Activated CD4-positive, alpha-beta T cell treated with anti-CD3 and anti-CD28 coated beads, Interleukin-10, Interleukin-2, amounts not matched to agents 100 ng/mL and 50 ng/mL, durations not matched to agents 16 hours and 8 hours (primary cell): ENCODE results near the gene ANKRD22.
"Not testable (repeated sequence)": the region's sequence is repeated elsewhere in the genome, so short reads cannot be mapped to it uniquely, and the experiment has no call there.

Experiments used
- DNase-seq: peaks from one replicate; pipeline ENCODE4 v3.0.0-alpha.2; 2020

ANKRD22 gene

DNA sequence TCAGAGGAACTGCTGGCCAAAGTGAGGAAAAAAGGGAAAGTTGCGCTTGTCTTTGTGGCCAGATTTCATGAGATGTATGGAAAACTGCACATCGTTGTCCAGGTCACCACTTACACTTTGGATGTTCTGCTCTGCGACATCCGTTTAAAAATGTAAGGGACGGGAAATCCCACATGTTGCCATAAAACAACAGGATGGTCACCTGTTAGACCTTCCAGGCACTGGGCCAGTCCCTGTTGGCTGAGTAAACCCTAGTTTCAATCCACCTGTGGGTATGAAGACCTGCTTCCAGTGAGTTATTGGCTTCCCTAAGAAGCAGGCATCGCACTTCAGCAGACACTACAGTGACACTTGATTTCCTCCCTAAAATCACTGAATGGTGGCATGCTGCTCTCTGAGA, 25.7 kb upstream of the ANKRD22 start:
- no peak for DNase-seq

DNA sequence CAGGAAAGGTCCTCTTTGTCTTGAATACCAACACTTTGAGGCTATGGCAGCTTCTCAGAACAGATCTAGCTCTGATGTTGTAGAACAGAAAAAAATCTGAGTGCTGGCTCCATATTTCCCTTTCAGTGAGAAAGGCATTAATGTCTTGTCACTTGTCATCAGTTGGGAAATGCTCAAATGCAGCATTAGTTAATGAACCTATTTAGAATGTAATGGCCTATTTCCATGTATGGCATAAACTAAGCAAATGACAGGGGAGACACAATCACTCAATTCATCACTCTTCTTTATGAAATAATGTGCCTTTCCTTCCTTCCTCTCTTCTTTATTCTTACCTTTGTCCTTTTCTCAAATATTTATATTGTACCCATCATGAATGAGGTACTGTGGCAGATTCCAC, 23.4 kb upstream of the ANKRD22 start:
- no peak for DNase-seq

DNA sequence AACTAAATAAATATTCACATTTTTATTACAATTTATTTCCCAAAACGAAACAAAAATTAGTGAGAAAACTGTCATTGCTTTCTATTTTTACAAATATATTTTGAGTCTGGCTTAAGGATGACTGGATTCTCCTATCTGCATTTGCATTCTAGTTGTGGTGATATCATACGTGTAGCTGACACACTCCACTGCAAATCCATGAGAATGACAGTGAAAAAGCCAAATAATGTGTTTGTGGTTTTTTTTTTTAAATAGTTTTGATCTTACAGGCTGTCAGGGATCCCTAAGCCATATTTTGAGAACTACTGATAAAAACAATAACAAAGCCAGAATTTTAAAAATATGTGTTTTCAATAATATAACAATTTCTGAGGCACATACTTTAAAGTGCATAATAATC, 22.6 kb upstream of the ANKRD22 start:
- DNase-seq: no peak

GRCh38 chr10:88873757-88874156, 22.1 kb upstream of the ANKRD22 start:
- DNase-seq: no peak

DNA sequence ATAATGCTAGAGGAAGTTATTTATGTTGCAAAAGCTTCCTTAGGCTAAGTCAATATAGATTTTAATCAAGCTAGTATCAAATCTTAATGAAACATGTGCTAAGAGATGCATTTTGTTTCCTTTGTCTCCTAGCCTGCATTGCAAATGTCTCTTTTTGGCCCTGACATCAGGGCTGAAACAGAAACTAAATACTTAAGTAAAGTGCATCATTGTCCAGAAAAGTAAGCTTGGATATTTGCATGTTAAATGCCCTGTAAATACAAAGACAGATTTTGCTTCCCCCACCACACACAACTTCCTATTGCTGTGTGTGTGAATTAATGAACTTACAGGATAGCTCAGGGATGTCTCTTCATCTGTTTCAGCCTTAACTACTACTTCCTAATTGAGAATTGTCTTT, 18.4 kb upstream of the ANKRD22 start:
- no peak for DNase-seq

DNA sequence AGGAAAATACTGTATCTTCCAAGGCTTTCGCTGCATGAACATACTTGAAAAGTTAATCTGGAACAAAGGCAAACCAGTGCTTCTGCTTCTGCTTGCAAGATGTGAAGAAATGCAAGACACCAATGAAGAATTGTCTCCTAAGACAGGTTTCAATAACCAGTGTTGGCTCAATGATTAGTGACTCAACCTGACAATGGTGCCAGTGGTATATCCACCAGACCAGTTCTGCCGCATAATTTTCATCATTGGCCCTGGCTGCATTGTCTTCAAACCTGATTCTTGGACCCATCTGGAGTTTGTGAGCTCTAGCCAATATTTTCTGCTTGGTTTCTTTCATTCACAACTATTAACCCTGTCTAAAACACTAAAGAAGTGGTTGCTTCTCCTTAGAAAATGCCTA, 14.8 kb upstream of the ANKRD22 start:
- no peak for DNase-seq

- DNase-seq: no peak
Observed at GRCh38 chr10:88865281-88865876, 13.7 kb upstream of the ANKRD22 start.

DNA sequence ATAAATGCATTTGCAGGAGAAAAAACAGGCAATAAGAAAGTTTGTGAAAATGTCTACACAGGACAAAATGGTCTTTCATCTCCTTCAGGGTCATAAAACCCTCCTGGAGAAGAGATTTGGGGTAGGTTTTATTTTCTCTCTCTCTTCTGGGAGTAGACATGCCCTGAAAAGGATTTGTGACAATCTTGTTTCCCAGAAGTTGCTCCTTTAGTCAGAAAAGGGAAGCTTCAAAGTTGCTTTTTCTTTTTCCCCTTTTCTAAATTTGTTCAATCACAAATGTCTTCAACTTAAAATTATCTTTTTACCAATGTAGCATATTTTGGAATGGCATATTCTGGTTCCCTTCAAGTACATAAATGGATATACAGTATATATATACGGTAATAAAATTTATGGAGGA, 9.4 kb upstream of the ANKRD22 start:
- DNase-seq: no peak

DNA sequence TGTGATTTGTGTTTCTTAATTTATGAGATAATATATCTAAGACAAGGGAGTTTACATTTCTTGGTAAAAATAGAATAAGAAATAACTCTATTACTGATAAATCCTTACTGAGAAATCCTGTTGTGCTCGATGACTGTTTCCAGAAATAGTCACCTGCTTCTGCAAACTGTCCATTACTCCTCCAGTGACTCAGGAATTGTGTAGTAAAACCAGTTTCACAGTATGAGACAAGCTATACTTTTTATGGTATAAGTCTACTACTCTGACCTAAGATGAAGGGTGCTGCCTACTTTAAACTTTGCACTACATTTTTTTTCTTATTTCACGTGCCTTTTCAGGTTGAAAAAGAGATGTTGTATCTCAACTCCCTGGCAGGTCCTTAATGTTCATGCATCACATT, 6.8 kb upstream of the ANKRD22 start:
- peak; percentile 64 for DNase-seq

DNA sequence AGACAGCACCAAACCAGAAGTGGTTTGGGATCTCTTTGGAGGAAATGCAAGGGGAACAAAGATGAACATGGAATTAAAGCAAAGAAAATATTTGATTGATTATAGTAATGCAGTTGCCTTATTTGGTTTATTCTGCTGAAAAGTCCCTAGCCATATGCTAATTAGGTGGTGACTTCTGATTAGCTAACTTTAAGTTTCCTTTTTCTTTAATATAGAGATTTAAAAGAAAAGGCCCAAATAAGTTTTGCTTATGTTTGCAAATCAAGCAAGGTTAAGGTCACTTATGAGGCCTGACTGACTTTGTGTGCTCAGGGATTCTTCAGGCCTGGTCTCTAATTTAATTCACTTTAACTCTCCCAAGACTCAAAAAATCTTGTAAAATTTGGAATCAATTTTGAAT, 6.2 kb upstream of the ANKRD22 start:
- no peak for DNase-seq

GRCh38 chr10:88854684-88855083, 3.0 kb upstream of the ANKRD22 start:
- DNase-seq: no peak

DNA sequence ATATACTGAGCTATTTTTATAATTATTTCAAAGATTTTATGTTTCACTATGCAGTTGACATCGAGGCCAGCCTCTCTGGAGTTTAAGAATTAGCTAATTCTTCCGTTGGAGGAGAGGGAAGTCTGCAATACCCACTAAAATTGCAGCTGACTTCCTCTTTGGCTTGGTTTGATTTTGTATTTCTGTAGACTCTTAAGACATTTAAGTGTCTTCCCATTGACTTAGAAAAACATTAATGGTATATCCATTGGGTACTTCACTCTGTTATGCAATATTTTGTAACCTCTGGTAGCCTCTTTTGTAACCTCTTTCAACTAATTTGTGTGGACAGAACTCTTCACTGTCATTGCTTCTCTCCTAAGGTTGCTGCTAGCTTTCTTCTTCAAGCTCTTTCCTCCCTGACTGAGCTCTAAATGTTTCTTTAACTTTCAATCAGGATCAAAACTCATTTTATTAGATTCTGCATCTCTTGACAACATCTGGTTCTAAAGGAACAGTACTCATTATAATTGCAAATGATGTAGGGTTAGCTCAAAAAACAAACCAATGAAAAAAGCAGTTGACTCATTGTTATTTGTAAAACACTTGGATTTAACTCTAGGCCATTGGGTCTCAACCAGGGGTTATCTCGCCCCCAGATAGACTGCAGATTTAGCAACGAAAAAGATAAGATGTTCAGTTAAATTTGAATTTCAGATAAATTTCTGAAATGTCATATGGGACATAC, 1.7 kb upstream of the ANKRD22 start:
- DNase-seq: no peak

GRCh38 chr10:88852327-88852726, 683 bp upstream of the ANKRD22 start:
- DNase-seq: no peak

DNA sequence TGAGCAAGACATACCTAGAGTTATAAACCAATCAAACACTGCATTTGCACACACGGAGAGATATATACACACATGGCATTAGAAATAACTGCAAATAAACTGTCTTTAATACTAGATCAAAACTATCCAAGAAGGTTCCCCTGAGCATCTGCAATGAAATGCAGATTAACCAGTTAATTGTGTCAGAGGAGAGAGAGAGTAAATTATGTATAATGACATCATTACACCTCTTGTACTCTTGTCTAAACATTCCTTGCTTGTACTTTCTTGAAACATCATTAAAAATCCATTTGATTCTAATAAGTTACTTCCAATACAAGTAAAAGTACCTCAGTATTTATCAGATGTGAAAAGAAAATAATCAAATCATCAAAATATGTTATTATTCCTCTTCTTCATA, 932 bp downstream of the ANKRD22 start:
- DNase-seq: no peak

GRCh38 chr10:88849234-88849633, 2.4 kb downstream of the ANKRD22 start:
- peak; percentile 80 for DNase-seq

- DNase-seq: peak; percentile 75
Observed at GRCh38 chr10:88848499-88848898, 3.1 kb downstream of the ANKRD22 start.

- DNase-seq: no peak
Observed at GRCh38 chr10:88843171-88843570, 8.5 kb downstream of the ANKRD22 start.

DNA sequence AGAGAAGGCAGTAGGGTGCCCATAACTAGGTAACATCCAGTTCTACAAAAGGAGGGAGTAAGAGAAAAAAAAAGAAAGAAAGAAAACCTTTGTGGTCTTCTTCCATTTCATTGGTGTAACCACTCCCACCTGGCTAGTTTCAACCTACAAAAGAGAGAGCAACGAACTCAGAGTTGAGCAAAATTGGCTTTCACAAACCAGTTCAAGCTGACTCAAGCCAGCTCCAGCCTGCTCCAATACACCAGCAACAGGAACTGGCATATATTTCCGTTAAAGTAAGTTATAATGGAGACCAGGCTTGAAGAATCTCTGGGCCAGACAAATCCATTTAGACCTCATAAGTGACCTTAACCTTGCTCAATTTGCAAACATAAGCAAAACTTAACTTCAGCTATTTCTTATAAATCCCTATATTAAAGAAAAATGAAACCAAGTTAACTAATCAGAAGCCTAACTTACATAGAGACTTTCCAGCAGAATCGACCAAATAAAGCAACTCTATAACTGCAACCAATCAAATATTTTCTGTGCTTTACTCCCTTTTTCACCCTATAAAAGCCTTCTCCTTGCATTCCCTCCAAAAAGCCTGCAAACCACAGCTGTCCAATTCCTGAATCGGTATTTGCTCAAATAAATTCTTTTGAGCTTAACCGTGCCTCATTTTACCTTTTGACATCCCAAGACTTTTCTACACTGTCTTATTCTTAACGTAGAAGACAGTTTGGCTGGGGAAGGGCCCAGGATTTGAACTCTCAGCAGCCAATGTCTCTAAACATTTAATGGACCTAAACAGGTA, 10.1 kb downstream of the ANKRD22 start:
- DNase-seq: no peak

DNA sequence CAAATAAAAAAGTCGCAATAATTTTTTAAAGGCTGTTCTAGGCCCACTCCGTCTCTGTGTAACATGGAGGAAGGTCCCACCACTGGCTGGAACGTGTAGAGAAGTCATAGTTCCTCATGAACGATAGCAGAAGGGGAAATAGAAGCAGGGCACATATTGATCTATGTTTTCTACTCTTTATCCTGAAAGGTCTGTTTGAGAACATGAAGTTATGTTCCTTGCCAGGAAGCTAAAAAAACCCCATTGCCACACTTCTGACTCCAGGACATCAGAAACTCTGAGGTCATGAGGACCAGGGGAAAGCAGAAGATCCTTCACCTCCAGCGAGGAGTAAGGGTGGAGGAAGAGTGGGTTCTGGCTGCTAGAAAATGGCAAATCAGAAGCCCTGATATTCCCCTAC, 10.8 kb downstream of the ANKRD22 start:
- DNase-seq: no peak

DNA sequence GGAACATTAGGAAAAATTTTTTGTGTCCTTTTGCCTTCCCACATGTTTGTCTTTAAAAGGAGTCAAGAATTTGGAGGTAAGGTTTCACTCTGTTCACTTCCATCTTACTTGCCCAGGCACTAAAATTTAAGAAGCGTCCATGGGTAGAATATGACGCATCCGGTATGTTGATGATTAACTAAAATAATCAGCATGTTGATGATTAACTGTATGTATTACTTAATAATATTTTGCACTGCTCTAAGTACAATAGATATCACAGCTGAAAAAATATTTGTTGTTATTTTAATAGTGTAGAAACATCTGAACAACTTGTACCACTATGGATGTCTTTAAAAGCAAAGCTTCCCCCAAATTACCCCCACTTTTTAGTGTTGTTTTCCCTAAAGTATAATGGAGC, 11.5 kb downstream of the ANKRD22 start:
- DNase-seq: no peak

GRCh38 chr10:88838766-88839350, 12.8 kb downstream of the ANKRD22 start:
- no peak for DNase-seq

GRCh38 chr10:88837632-88838031, 14.0 kb downstream of the ANKRD22 start:
- DNase-seq: not testable (repeated sequence)

DNA sequence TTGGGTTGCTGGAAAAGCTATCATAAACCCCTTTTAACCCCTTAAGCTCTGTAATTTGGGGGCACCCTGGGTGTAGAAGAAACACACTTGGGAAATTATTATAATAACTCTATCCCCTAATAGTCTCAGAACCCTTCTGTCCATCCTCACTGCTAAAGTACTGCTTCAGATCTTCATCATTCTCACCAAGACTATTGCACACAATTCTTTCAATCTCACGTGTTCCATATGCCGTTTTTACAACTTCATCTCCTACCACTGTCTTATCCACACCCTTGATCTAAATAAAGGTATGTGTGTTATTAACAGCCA, 15.8 kb downstream of the ANKRD22 start:
- no peak for DNase-seq
